ENCODE data around the gene BCR.

The BCR gene

DNA sequence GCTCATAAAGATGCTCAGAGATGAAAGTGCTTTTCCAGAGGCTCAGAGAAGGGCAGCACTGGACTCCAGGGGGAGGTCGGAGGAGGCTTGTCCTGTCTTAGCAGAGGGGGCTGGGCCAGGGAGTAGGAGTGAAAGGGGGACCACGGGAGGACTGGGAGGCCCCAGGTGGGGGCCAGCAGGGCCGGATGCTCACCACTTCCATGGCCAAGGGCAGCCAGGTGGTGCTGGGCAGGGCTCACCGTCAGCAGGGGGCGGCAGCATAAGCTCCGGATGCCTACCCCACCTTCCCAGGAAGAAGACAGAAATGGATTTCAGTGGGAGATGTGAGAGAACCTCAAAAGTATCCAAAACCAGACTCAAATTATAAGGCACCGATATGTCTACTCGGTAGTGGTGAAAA, 24.0 kb upstream of the BCR start:
- DNase-seq: no peak
- TF ChIP-seq GATA1 (IDR thresholded peaks at IDR 0.05; ENCODE audit: low read depth, low read length) (no peak), POLR2A (IDR thresholded peaks at IDR 0.05; ENCODE audit: low read length) (no peak)

DNA sequence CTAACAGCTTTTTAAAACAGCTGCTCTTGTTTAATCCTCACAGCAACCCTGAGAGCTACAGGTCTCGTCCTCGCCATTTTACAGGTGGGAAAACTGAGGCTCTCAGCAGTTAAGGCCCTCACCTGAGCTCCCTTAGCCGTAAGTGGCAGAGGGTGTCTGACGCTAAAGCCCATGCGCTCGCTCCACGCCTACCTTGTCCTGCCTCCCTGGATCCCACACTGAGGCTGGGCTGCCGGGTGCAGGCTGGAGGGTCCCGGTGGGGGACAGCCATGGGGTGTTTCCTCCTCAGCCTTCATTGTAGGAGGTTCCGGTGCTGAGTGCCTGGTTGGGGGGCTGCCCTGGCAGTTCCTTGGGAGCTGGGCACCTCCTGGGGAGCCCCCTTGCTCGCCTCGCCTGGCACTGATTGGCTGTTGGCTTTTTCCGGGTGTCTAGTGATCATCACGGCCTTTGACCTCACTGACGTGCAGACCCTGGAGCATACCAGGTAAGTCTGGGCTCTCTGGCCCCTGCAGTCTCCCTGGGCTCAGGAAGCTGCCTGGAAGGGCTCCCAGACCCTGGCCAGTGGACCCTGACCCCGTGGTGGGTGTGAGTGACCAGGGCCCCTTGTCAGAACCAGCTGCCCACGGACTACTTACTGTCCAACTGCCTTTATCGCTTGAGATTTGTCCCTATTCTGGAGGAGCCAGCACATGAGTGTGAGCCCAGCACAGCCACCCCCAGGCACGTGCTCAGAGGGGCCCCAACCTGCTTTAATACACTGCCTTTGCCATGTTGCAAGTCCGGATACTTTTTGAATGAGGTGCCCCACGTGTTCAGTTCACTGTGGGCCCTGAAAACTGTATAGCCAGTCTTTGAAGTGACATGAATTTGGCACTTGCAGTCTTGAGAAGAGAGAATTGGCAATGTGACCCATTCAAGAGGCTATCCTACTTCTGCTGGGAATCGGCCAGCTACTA, 22.5 kb upstream of the BCR start:
- TF ChIP-seq POLR2A (IDR thresholded peaks at IDR 0.05; ENCODE audit: low read length) (no peak), GATA1 (IDR thresholded peaks at IDR 0.05; ENCODE audit: low read depth, low read length) (no peak)

DNA sequence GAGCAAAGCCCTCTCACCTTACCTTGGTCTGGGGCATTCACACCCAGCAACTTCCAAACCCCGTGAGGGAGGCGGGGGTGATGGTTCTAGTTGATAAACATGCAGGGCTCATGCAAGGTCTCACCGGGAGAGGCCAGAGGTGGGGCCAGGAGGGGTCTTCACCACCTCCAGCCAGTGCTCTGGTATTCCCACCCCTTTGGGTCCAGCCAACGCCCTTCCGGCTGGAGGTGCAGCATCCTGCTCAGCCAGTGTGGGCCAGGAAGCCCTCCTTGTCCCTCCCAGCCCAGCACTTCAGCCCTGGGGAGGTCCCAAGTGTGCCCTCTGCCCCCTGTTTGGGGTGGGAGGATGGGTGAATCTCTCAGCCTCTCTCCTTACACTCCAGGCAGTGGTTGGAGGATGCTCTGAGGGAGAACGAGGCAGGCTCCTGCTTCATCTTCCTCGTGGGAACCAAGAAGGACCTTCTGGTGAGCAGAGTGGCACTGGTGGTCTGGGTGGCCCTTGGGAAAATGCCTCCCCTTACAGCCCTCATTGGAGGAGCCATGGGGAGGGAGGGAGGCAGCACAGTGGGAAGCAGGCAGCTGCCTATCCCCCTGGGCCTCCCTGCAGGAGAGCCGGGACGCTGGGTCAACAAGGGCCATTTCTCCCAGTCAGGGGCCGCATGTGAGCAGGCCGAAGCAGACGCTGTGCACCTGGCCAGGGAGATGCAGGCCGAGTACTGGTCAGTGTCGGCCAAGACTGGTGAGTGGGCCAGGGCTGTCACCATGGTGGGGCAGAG, 21.6 kb upstream of the BCR start:
- no peak for TF ChIP-seq GATA1 (IDR thresholded peaks at IDR 0.05; ENCODE audit: low read depth, low read length)
- no peak for TF ChIP-seq POLR2A (IDR thresholded peaks at IDR 0.05; ENCODE audit: low read length)
- DNase-seq: no peak

More for the DNA sequence above, 22.5 kb upstream of the BCR start:
- DNase-seq: no peak

DNA sequence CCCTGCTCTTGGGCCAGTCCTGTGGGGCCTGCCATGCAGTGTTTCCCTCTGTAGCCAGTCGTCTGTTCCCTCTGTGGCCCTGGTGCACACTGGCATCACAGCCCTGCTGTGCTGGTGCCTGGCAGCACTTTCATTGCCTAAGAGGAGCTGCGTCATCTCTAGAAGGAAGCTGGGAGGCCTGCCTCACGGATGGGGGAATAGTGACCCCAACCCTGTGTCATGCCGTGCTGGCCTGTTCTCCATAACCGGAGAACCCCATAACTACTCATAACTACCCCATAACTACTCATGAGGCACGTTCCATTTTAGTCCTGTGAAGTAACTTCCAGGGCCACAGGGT, 21.0 kb upstream of the BCR start:
- TF ChIP-seq POLR2A (IDR thresholded peaks at IDR 0.05; ENCODE audit: low read length) (no peak), GATA1 (IDR thresholded peaks at IDR 0.05; ENCODE audit: low read depth, low read length) (no peak)
- DNase-seq: no peak

DNA sequence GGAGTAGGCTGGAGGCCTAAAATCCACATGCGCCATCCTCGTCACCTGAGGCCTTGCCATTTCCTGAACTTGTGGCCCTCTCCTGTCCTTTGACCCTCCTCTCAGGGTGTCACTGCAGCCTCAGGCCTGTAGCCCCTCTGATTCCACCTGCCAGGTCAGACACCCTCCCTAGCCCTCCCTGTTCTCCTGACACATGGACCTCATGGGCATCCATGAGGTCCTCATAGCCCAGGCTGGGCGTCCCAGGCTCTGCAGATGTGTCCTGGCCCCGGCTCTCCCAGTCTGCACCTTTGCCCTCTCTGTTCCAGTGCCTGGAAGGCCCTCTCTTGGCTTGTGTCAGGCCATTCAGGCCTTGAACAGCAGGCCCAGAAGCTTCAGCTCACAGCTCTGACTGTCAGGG, 19.3 kb upstream of the BCR start:
- DNase-seq: no peak
- TF ChIP-seq GATA1 (IDR thresholded peaks at IDR 0.05; ENCODE audit: low read depth, low read length) (no peak), POLR2A (IDR thresholded peaks at IDR 0.05; ENCODE audit: low read length) (no peak)

DNA sequence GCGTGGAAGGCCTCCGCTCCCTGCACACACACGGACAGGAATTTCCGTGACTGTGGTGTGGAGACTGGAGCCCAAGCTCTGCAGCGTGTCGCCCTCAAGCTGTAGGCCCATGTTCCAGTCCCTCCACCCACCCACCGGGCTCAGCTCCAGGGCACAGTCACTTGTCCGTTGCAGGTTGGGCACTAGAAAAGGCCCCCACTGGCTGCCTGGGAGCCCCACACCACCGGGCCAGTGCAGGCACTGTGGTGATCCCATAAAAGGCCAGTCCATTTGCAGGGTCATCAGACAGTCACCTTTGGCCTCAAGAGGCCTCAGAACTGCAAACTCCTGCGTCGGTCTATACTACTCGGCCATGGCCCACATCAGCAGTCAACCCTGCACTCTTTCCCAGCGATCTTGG, 18.7 kb upstream of the BCR start:
- no peak for TF ChIP-seq GATA1 (IDR thresholded peaks at IDR 0.05; ENCODE audit: low read depth, low read length)
- no peak for TF ChIP-seq POLR2A (IDR thresholded peaks at IDR 0.05; ENCODE audit: low read length)
- no peak for DNase-seq

DNA sequence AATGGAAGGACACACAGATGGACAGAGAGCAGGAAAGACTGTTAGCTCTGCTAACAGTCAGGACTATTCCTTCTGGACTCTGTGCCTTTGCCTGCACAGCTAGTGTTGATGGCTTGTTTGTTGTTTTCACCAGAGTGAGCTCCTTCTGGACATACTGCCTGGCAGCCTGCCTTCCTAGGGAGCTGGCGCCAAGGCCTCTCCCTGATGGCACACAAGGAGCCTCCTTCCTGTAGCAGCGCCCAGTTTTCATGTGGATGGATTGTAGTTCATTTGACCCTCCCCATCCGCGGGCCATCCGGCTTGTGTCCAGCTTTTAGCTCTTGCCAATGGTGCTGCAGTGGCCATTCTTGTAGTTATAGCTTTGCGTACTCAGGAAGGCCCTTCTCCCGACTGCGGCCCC, 16.6 kb upstream of the BCR start:
- TF ChIP-seq POLR2A (IDR thresholded peaks at IDR 0.05; ENCODE audit: low read length) (no peak), GATA1 (IDR thresholded peaks at IDR 0.05; ENCODE audit: low read depth, low read length) (no peak)
- DNase-seq: no peak

DNA sequence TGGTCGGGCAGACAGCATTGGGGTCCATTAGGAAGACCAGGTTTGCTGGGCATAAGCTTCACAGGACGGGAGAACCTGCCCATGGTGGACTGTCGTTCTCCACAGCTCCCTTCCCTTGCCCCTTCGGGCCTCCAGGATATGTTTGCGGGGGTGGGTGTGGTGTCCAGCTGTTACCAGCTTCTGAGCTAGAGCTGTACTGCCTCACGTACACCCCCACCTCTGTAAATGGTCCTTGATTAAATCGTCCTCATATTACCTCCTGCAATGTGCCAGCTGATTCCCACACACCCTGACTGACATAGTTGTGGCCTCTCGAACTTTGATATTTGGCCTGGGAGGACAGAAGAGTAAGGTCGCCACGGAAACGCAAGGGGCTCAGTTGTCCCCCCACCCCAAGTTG, 16.2 kb upstream of the BCR start:
- TF ChIP-seq POLR2A (IDR thresholded peaks at IDR 0.05; ENCODE audit: low read length): no peak
- TF ChIP-seq GATA1 (IDR thresholded peaks at IDR 0.05; ENCODE audit: low read depth, low read length): no peak
- DNase-seq: no peak

DNA sequence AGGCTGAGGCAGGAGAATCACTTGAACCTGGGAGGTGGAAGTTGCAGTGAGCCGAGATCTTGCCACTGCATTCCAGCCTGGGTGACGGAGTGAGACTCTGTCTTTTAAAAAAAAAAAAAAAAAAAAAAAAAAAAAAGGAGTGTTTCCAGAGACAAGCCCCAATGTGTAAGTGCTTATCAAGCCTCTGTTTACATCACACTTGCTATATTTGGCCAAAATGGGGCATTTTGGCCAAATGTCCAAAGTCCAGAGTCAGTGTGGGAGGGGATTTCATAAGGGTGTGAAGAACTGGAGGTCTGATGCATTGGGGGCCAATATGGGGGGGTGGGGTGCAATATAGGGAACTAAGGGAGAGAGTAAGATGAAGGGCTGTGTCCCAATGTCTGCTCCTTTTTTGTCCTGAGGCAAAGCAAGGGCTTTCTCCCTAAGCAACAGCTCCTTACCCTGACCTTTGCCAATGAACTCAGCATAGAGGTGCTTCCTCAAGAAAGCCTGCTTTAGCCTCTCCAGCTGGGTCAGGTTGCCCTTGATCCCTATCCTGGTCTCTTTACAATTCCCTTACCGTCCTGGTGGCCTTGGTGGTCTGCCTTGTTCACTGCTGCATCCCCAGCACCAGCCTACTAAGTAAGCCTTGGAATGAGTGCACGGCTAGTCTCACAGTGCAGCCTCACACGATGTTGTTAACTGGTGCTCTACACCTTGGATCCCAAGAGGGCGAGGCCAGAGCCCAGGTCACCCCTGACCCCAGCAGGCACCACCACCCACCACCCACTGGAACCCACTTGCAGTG, 14.1 kb upstream of the BCR start:
- no peak for DNase-seq
- TF ChIP-seq POLR2A (IDR thresholded peaks at IDR 0.05; ENCODE audit: low read length): no peak
- TF ChIP-seq GATA1 (IDR thresholded peaks at IDR 0.05; ENCODE audit: low read depth, low read length): no peak

DNA sequence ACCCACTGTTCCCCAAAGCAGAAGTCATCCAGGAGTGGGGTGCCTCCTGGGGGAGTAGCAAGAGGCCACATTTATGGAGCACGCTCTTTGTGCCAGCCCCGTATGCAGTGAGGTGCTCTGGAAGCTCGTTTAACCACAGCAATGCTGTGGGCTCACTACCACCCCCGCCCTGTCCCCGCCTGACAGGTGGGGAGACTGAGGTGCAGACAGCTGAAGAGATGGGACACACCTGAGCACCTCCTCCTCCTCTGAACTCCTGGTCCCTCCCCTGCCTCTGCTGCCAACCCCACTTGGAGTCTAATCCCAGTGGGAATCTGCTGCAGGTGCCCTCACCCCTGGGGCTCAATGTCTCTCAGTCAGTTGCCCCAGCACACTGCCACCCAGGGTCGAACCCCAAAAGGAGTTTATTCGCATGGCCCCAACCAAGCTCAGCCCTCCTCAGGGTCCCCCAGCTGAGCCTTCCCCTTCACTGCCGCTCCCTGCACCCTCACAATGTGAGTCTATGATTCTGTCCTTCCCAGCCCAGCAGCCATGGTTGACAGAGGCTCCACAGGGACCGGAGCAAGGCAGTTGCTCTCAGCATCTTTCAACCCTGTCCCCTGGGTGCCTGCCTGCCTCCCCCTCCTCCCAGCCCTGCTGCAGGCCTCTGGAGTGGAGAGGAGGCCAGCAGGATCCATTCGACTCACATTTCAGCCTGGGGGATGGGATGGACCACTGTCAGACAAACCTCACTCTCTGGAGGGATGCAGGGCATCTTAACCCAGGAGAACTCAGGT, 13.3 kb upstream of the BCR start:
- TF ChIP-seq POLR2A (IDR thresholded peaks at IDR 0.05; ENCODE audit: low read length): no peak
- TF ChIP-seq GATA1 (IDR thresholded peaks at IDR 0.05; ENCODE audit: low read depth, low read length): no peak

DNA sequence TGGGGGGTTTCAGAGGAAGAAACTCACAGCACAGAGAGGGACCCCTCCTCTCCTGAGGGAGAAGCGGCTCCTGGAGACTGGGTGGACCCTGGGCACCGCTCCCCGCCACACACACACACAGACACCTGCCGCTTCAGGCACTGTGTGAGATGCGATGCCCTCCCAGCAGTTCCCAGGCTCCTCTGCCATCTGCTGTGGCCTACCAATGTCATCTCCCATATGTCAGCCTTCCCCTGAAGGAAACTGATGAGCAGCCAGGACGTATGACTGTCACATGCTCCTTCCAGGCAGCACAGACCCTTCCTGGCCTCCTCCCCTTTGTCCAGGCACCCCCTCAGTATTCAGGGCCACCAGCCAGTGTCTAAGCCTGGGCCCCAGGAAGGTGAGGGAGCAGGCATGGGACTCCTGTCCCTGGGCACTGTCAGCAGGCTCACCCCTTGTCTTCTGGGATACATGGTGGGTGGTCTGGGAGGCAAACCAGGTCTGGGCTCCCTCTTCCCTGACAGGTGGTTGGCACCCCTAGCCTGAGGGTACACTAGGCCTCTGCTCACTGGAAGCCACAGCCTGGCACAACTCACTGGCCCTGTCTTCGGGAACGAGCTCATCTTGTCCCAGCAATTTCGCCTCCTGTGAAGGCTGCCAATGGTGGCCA, 11.8 kb upstream of the BCR start:
- DNase-seq: no peak
- no peak for TF ChIP-seq POLR2A (IDR thresholded peaks at IDR 0.05; ENCODE audit: low read length)
- TF ChIP-seq GATA1 (IDR thresholded peaks at IDR 0.05; ENCODE audit: low read depth, low read length): no peak

More for the DNA sequence above, 13.3 kb upstream of the BCR start:
- DNase-seq: no peak

DNA sequence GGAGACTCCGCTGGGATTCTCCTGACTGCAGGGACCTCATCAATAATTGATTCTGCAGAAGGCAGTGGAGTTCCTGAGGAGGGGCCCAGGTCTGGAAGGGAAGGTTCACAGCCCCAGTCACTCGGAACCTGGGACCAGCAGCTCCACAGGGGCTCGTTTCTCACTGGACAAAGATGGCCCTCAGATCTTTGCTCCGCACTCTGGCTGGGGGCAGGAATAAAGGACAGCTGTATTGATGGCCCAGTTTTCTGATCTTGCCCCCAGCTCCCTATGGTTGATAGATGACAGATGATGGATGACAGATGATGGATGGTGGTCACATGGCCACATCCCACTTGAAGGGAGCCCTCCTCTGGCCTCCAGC, 11.3 kb upstream of the BCR start:
- no peak for TF ChIP-seq GATA1 (IDR thresholded peaks at IDR 0.05; ENCODE audit: low read depth, low read length)
- no peak for TF ChIP-seq POLR2A (IDR thresholded peaks at IDR 0.05; ENCODE audit: low read length)
- DNase-seq: no peak
